Stomach (tissue), 4 donors: ENCODE data around the gene PMP22.

Source experiments
- CTCF ChIP-seq, 7 experiments: fragments of 450-650 bp in 4 of 7; fragments of 200-600 bp in 3 of 7; sonication (generic) in 3 of 7; IDR thresholded peaks; one replicate each; pipeline ENCODE4 v1.5.1; 2016 to 2019; ENCODE audit warnings: antibody characterized with exemption in 7 of 7, control low read depth in 2 of 7, mild to moderate bottlenecking in 1 of 7
- EP300 ChIP-seq: sonication (generic); formaldehyde crosslinking; IDR thresholded peaks from one replicate; pipeline ENCODE4 v1.6.1; 2017; ENCODE audit warnings: antibody characterized with exemption
- POLR2A ChIP-seq, 4 donors: fragments of 450-650 bp; IDR thresholded peaks; one replicate each; pipeline ENCODE4 v1.6.1; 2016; ENCODE audit warnings: antibody characterized with exemption in 4 of 4, control low read depth in 2 of 4, mild to moderate bottlenecking in 1 of 4, moderate library complexity in 1 of 4
- POLR2AphosphoS5 ChIP-seq, 3 donors: sonication (generic); formaldehyde crosslinking; IDR thresholded peaks; one replicate each; pipeline ENCODE4 v1.6.1; 2016; ENCODE audit warnings: antibody characterized with exemption in 3 of 3

GRCh38 chr17:15309236-15309635 lies 44.1 kb upstream of the PMP22 start:
- TF ChIP-seq CTCF (IDR thresholded peaks at IDR 0.05) (no peak), EP300 (no peak), POLR2A (IDR thresholded peaks at IDR 0.05) (no peak), POLR2AphosphoS5 (IDR thresholded peaks at IDR 0.05) (no peak)
